Measurements from ENCODE around the gene CDH4.

Gene CDH4

DNA sequence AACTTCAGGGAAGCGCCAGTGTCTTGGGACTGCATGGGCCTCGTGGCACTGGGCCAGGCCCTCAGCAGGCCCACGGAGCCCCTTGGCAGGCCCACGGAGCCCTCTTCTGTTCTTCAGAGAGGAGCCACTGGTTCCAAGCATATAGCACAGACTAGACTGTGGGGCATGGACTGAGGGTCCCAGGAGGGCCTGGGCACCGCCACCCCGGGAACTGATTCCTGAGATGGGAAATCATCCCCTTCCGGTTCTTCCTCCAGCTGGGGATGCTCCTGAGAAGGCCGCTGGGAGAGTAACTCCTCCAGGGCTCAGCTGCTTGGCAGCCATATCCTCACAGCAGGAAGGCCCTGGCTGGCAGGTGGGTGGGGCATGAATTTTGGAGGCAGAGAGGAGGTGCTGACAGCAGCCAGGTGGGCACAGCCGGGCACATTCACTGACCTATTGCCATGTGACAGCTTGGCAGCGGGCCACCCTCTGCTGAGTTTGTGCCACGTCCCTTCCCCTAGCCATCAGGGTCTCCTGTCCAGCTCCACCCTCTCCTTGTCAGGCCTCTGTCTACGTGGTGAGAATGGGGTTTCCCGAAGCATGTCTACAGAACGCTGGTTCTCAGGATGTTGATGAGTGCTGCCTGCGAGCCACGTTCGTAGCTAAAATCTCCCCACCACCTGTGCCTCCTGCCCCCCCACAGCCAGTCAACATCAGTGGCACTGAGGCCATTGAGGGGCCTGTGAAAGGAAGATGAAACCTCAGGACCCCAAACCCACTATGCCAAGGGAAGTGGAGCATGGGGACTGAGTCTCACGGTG, 661.6 kb downstream of the CDH4 start:
- DNase-seq = peak; percentile 47

DNA sequence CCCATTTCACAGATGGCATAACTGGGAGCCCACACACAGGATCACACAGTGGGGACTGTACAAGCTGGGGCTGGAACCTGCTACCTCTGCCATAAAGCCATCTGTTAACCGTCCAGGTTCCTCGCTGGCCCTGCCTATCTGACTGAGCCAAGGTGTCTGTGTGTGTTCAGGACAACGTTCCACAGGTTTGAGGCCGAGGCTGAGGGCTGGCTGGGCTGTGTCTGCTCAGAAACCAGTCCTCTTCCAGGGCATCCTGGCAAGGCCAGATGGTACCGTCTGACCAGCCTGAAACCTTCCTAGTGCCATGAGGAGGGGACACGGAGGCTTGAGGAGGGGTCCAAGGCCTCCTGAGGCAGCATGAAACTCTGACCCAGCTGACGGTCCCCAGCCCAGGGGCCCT, 663.0 kb downstream of the CDH4 start:
- no peak for DNase-seq

DNA sequence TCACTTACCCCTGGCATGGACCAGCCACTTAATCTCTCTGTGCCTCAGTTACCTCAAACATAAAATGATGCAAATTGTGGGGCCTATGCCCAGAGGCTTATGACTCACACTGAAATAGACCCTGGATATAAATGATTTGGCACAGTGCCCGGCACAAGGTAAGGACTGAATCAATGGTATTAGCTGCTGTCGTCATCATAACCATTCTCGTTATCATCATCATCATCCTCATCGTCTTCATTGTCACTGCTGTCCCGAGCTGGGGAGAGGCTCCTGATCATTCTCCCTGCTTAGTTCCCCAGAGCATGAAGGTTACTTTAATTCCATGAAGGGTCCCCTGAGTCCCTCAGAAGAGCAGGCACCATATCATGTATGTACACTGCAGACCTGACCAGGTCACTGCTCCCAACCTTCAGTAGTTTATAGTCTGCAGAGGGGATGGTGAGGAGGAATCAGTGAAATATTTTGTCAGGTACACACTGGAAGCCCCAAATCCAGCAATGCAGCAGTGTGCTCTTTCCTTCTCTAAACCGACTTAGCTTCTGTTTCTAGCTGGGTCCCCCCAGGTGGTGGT, 664.3 kb downstream of the CDH4 start:
- DNase-seq = no peak

DNA sequence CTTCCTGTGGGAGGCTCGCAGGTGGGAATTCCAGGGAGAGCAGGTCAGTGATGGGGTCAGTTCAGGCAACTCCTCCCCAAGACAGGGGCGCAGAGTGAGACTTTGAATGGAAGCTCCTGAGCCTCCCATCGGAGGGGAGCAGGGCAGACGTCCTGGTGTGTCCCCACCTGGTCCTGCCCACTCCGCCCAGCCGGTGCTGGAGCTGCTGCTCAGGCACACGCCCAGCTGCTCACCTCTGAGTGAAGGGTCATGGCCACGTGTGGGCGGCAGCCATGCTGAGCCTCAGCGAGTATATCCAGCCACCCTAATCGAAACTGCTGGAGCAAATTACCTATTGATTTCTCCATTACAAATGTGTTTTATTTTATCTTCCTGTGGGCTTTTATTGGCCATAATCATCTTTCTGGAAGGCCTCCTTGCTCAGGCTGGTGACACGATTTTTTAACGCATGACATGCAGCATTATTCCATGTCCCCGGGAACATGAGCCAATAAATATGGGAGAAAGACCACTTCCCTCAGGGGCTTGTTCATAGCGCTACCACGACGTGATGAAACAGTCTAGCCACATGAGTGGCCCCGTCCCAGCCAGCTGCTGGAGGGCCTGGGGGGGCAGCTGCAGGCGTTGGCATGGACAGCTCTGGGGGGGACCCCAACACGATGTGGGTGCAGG, 665.5 kb downstream of the CDH4 start:
- no peak for DNase-seq

DNA sequence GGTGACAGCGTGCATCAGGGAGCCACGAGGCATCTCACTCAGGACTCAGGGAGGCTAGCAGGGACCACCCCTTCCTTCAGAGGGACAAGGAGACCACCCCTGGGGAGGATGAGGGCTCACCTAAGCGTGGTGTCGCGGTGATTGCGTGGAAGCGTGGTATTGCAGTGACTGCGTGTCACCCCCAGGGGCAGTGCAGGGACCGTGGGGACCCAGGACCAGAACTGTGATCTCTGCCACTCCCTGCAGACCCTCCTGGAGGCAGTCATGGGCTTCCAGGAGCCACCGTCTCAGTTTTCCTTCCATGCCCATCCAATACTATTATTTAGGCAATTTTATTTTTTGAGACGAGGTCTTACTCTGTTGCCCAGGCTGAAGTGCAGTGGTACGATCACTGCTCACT, 666.5 kb downstream of the CDH4 start:
- DNase-seq = no peak

DNA sequence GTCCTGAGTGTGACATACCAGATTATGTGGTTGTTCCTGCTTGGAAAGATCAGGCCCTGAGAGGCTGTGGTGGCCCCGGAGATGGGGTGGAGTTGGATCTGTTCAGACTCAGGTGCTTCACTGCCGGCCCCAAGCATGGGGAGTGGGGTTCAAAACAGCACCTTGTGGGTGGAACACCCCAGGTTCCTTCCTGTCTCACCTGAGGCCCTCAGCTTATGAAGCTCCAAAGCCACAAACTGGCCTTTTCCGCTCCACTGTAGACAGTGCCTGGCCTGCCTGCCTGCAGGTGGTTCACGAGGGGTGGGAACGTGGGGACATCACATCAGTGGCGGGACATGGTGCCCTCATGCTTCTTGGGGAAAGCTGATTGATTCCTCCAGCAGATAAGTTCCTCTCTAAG, 667.2 kb downstream of the CDH4 start:
- no peak for DNase-seq

DNA sequence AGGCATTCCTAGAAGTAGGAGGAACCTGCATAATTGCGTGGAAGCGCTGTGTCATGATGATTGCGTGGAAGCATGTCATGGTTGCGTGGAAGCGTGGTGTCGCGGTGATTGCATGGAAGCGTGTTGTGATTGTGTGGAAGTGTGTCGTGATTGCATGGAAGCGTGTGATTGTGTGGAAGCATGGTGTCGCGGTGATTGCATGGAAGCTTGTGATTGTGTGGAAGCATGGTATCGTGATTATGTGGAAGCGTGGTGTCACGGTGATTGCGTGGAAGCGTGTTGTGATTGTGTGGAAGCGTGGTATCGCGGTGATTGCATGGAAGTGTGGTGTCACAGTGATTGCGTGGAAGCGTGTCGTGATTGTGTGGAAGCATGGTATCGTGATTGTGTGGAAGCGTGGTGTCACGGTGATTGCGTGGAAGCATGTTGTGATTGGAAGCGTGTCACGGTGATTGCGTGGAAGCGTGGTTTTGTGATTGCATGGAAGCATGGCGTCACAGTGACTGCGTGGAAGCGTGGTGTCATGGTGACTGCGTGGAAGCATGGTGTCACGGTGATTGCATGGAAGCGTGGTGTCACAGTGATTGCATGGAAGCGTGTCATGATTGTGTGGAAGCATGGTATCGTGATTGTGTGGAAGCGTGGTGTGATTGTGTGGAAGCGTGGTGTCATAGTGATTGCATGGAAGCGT, 667.8 kb downstream of the CDH4 start:
- DNase-seq = no peak

DNA sequence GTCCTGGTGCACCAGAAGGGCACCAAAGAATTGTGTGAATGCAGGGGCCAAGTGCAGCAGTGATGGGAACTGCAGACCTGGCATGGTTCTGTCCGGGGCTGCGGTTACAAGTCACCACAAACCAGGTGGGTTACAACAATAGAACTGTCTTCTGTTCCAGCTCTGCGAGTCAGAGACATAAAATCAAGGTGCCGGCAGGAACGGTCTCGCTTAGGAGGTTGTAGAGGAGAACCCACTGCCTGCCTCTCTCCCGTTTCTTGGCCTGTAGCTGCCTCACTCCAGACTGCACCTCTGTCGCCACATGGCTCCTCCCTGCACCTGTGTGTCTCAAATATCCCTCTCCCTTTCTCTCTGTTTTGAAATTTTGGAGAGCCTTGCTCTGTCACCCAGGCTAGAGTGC, 670.4 kb downstream of the CDH4 start:
- DNase-seq = peak; percentile 78

DNA sequence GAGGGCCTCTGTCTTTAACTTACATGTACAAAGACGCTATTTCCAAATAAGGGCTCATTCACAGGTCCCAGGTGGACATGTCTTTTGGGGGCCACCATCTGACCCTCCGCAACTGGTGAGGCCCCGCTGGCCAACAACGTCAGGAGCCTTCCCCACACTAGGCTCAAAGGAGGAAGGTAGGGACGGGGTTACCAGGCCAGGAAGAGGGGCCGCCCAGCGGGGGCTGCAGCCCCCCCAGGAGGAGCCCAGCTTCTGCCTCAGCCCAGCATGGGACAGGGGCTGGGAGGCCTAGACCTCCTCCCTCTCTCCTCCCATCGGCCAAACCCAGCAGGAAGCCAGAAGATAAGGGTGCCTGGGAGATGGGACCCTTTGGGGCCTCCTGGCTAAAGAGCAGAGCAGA, 670.9 kb downstream of the CDH4 start:
- no peak for DNase-seq

DNA sequence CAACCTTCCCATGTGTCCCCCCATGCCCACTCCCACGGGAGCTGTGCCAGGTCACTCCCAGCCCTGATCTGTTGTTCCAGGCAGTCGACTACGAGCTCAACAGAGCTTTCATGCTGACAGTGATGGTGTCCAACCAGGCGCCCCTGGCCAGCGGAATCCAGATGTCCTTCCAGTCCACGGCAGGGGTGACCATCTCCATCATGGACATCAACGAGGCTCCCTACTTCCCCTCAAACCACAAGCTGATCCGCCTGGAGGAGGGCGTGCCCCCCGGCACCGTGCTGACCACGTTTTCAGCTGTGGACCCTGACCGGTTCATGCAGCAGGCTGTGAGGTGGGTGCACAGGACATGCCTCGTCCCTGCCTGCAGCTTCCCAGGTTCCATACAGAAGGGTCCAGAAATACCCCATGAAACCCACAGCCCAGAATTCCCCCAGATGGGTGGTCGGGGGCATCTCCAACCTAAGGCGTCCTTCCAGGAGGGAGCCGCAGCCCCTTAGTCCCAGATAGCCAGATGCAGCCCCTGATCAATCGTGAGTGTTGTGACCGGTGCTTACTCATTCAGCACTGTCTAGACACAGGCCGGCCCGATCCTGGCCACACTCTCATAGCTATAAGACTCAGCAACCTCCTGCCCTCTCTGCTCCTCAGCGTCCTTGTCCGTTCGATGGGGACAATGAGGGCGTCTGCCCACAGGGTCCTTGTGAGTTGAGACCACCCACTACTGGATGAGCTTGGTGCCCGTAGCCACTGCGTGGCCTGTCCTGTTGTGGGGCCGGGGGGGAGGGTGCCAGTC, 671.5 kb downstream of the CDH4 start:
- DNase-seq = no peak

DNA sequence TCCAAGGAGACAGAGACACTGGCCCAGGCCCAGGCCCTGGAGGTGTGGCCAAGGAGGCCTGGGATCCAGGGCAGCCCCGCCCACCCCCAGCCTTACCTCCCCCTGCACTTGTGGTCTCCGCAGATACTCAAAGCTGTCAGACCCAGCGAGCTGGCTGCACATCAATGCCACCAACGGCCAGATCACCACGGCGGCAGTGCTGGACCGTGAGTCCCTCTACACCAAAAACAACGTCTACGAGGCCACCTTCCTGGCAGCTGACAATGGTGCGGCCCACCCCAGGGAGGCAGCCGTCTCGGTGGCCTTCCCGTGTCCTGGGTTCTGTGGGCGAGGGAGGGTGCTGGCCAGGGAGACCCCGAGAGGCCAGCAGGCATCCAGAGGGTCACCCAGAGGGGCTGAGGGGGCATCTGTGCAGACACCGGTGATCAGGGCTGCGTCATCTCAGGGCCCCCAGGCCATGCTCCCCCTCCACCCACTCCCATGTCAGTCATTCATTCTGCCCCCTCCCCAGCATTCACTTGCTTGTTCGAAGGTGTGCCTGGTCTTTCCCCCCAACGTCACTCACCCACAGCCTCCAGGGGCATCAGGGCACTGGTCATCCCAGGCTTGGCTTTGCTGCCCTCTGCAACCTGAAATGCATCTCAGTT, 672.3 kb downstream of the CDH4 start:
- DNase-seq = no peak

DNA sequence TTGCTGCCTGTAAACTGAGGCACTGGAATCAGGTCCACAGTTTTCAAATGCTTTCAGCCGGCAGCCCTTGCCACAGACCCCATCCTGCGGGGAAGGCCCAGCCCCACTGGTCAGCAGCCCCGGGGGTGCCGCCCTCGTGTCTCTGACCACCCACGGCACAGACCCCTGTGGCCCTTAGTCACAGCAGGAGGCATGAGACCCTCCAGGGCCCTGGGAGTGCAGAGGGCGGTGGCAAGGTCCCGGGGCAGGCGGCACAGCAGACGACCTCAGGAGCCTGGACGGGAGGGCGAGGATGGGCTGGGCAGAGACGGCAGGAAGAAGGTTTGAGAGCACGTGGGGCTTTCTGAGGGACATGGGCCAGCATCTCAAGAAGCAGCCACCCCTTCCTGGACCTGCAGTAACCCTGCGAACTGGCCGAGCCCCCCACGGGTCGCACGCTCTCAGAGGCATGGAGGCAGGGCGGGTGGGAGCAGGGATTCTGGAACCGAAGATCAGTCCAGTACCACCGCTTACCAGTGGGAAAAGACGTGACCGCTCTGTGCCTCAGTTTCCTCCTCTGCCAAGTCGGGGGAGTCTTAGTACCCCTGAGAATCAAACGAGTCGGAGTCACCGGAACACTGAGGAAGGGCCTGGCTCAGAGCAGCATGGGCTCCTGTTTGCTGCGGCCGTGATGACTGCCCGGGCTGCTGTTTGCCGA, 672.9 kb downstream of the CDH4 start:
- DNase-seq = no peak

DNA sequence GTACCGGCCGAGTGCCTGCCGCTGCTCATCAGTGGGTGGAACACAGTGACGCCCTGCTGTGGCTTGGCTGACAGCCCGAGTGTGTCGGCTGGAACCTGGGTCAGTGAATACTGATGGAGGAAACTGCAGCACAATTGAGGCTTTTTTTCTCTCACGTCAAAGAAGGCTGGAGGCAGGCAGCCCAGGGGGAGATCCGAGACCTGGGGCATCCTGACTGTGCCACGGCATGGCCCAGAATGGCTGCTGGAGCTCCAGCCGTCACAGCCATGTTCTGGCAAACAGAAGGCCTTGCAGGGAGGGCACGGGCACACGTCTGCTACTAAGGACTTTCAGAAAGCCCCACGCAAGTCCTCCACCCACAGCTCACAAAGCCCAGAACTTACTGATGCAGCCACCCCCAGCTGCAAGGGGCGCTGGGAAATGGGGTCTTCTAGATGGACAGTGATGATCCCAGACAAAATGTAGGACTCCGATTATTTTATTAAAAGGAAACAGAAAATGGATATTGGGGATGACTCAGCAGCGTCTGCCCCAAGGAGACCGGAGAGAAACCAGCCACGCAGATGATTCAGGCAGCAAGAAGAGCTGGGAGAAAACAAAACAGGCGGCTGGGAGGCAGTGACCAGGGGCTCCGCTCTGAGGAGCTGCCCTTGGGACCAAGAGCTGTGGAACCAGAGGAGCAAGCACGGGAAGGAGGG, 673.6 kb downstream of the CDH4 start:
- DNase-seq = peak; percentile 87

DNA sequence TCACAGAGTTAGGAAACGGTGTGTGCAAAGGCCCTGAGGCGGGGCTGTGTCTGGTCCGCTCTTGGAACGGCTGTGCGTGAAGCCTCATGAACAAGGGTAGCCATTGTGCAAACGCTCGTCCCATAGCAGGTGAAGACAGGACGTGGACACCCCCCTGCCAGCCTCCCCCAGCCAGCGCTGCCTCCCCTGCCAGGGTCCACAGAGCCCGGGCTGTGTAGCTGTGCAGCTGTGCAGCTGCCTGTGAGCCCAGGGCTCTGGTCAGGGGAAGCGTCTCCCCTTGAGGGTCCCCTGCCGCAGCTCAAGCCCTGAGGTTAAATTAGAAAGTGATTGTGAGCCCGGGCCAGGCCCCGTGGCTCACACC, 674.2 kb downstream of the CDH4 start:
- no peak for DNase-seq

DNA sequence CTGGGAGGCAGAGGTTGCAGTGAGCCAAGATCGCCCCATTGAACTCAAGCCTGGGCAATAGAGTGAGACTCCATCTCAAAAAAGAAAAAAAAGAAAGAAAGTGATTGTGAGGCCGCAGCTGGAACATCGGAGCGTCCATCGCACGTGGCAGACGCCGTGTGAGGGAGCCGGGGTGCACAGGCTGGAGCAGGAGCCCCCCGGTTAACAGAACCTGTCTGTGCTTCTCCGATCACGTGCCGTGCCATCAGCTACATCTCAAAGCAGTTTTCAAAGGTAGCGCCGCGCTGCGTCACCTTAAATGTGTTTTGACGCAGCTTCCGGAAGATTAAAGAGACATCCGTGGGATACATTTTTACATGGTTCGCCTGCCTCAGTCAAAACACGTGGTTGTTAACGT, 674.7 kb downstream of the CDH4 start:
- no peak for DNase-seq

DNA sequence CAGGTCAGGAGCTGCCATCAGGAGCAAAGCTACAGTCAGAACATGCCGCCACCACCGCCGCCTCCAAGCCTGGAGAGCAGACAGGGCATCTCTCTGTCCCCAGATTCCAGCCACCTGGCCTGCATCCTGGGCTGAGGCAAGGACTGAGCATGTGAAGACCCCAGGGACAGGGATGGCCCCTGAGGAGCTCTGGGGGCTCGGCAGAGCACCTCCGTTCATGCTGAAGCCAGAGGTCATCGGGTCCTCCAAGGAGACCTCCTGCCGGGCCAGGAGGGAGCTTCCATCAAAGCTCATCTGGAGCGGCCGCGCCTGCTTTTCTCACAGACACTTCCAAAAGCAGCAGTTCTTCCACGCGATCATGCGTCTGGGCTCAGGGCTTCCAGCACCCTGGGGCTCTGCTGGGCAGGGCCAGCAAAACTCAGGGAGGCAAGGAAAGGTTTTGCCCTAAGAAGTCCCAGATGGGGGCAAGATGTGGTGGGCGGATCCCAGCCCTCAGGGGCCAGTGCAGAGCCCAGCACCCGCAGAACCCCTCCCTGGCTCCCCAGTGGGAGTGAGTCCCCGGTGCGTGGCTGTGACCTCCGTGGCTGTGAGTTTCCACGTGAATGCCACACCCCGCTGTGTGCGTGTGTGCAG, 675.2 kb downstream of the CDH4 start:
- DNase-seq = no peak

DNA sequence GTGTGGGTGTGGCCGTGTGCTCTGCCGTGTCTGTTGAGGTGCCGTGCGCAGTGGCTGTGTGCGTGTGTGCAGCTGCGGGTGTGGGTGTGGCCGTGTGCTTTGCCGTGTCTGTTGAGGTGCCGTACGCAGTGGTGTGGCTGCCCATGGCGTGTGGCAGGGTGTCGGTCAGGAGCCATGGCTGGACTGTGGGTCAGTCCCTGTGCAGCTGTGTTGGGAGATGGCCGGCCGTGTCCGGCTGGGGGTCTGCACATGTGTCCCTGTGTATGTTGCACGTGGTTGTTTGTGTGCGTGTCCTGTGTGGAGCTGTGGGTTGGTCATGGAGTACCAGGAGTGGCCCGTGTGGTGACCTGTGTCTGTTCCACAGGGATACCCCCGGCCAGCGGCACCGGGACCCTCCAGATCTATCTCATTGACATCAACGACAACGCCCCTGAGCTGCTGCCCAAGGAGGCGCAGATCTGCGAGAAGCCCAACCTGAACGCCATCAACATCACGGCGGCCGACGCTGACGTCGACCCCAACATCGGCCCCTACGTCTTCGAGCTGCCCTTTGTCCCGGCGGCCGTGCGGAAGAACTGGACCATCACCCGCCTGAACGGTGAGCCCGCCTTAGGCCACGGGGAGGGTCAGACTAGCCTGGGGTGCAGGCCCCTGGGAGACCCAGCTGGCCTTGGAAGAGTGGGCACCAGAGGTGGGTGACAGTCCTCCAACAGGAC, 675.9 kb downstream of the CDH4 start:
- DNase-seq = no peak

DNA sequence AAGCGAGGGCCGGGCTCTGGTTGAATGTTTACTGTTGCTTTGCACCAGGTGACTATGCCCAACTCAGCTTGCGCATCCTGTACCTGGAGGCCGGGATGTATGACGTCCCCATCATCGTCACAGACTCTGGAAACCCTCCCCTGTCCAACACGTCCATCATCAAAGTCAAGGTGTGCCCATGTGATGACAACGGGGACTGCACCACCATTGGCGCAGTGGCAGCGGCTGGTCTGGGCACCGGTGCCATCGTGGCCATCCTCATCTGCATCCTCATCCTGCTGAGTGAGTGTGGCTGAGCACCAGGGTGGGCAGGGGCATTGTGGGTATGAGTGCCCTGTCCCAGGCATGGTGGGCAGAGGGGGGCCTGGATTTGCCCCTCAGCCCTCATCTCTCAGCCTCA, 677.5 kb downstream of the CDH4 start:
- DNase-seq = no peak

DNA sequence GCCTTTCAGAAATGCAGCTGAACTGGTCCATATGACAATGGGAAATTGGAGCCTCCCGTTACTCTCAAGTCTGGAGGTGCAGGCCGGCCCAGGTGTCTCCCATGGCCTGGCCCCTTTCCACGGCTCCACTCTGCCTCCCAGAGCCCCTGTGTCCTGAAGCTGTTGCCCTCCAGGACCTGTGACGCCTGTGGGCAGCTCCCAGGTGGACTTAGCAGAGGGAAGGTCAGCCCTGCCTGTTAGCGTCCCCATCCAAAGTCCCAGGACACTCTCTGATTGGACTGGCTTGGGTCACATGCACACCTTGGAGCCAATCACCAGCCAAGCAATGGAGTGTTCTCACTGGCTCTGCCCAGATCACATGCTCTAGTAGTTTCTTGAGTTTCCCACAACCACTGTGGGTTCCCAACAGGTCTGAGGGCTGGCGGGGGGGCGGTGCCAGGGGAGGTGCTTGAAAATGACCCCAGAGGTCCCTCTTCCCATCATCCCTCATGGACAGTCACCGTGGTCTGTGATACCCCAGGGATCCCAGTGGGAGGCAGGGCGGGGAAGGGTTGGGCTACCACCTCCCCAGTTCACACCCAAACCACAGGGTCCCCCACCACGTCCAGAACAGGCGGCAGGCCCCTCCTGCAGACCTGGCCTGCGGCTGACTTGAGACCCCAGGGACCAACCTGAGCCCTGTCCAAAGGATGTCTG, 678.1 kb downstream of the CDH4 start:
- no peak for DNase-seq

All from RPMI8226 (cell line).